ENCODE measurements around the gene PTPN7.

The PTPN7 gene

DNA sequence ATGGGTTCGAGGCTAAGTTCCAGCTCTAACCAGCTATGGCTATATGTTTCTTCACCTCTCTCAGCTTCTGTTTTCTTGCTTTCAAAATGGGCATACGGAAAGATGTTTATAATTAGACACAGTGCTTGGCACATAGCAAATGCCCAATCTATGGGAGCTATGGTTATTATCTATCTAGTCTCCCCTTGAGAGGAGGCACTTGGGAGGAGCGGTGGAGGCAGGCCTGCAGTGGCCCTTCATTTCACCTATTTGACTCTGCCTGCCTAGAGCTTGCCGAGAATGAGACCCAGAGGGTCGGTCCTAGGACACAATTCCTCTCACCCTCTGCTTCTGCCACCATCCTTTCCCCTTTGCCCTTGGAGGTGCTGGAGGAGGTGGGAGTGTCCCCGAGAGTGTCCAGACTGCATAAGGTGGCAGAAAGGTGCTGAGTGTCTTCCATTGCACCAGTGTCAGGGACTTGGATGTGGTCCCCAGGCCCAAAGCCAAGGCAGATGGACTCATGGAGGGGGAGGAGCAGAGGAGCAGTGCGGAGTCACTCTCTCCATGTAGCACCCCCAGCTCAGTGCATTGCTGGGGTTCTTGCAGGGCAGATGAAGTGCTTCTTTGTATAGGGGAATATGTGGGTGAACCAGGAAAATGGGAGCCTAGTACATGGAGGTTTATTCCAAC lies 42.2 kb upstream of the PTPN7 start:
- no peak overlapping the region for H3K27ac ChIP-seq

DNA sequence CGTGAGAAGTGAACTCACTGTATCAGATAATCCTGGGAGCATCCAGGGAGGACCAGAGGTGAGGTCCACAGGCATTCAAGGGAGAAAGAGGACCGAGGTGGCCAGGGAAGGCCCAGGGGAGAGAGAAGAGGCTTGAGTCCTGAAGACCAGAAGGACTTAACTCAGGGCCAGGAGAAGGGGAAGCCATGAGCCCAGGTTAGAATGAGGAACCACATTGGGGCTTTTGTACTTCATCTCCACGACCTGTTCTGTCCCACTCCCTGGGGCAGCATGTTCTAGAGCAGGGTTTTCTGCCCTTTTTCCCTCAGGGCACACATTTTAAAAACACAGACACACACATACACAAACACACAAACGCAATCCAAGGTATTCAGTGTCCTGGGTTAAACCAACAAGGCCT lies 41.6 kb upstream of the PTPN7 start:
- H3K27ac ChIP-seq, result no peak overlapping the region
- TF ChIP-seq, protein P1, sequence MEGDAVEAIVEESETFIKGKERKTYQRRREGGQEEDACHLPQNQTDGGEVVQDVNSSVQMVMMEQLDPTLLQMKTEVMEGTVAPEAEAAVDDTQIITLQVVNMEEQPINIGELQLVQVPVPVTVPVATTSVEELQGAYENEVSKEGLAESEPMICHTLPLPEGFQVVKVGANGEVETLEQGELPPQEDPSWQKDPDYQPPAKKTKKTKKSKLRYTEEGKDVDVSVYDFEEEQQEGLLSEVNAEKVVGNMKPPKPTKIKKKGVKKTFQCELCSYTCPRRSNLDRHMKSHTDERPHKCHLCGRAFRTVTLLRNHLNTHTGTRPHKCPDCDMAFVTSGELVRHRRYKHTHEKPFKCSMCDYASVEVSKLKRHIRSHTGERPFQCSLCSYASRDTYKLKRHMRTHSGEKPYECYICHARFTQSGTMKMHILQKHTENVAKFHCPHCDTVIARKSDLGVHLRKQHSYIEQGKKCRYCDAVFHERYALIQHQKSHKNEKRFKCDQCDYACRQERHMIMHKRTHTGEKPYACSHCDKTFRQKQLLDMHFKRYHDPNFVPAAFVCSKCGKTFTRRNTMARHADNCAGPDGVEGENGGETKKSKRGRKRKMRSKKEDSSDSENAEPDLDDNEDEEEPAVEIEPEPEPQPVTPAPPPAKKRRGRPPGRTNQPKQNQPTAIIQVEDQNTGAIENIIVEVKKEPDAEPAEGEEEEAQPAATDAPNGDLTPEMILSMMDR (conservative IDR thresholded peaks at IDR 0.05), result no peak

More for the DNA sequence above, 42.2 kb upstream of the PTPN7 start:
- TF ChIP-seq, protein P1 (conservative IDR thresholded peaks at IDR 0.05), result no peak

DNA sequence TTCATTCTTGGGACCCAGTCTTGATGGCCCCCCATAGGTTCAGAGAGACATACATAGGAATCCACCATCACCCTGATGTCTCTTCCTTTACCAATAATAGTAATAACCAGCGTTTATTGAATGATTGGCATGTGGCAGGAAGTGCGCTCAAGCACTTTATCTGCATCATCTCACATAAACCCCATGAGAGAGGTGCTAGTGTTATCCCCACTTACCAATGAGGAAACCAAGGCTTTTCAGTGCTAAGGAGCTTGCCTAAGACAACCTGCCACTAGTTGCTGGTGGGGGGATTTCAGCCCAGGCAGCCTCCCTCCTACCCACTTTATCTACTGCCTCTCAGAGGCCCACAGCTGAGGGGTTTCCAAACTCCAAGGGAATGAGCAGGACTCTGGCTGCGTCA lies 40.9 kb upstream of the PTPN7 start:
- TF ChIP-seq, protein P1 (conservative IDR thresholded peaks at IDR 0.05), result no peak
- no peak overlapping the region for H3K27ac ChIP-seq

DNA sequence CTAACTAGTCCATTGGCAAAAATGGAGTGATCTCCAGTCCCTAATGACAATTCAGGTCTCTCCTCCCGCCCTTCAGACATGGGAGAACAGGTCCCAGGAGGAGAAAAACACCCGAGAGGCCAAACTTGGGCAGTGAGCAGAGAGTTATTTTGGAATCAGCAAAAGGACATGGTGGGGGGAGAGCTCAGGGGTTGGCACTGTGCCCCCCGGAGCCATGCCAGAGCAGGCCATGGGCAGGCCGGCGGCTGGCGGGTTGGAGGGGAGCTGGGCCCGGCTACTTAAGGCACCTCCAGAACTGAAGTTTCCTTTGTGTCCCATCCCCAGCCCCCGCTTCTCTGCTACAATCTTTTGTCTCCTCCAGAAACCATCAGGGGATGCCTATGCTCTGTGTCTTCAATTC lies 40.3 kb upstream of the PTPN7 start:
- TF ChIP-seq, protein P1 (conservative IDR thresholded peaks at IDR 0.05), result no peak
- no peak overlapping the region for H3K27ac ChIP-seq

DNA sequence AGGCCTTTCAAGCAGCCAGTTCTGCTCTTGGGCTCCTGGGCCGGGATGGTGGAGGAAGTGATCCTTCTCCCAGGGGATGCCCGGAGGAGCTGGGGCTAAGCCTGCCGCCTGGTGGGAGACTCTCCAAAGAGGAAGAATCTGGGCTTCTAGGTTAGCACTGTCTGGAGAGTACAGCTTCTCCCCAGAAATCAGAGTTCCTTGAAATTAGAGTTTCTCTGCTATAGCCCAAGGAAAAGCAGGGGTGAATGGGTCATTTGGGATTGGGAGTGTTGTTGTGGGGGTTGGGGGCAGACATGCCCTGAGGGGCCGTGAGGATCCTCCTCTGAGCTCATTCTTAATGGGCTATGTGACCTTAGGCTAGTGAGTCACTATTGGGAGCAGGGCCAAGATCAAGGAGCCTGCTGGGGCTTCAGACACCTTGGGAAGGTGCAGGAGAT lies 39.7 kb upstream of the PTPN7 start:
- TF ChIP-seq, protein P1 (conservative IDR thresholded peaks at IDR 0.05), result no peak
- H3K27ac ChIP-seq, result no peak overlapping the region

DNA sequence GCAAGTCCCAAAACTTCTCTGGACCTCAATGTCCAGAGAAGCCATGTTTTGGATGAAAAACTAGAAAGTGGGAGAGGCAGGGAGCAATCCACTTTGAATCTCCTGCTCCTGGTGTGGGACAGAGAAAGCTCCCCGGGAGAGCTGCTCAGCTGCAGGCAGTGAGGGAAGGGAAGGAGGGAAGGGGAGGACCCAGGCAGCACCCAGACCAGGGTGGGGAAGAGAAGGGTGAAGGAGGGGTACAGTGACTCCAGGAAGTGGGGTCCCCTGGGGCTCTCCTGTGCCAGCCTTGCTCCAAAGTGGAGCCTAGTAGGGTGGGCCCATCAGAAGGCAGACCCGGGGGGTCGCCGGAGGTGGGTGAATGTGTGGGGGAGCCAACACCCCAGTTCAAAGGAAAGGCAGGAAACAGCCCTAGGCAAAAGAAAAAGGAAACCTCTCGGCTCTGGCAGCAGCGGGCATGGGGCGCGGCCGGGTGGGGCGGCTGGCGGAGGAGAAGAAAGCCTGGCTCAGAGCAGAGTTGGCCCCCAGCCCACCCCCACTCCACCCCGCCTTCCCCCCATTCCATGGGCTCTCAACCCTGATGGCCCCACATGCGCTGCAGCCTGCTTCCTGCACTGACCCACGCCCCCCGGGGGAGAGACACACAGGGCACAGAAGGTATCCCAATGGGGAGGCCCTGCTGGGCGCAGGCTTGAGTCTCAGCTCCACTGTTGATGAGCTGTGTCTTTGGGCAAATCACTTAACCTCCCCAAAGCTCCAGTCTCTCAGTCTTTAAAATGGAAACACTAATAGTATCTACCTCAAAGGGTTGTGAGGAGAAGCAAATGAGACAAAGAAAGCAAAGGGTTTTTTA lies 38.9 kb upstream of the PTPN7 start:
- H3K27ac ChIP-seq, result no peak overlapping the region
- TF ChIP-seq, protein P1 (conservative IDR thresholded peaks at IDR 0.05), result no peak

DNA sequence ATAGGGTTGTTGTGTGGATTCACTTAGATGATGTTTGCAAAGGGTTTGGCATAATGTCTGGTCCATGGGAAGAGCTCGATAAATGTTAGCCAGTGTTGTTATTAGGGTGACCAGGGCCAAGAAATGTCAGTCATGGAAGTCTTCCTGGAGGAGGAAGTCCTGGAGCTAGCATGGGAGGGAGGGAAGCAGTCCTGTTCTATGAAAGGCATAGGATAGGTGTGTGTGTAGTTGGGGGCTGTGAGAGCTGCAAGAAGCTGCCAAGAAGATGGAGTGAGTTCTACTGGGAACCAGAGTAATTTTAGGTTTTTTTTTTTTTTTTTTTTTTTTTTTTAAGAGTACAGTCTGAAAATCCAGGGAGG lies 37.9 kb upstream of the PTPN7 start:
- no peak overlapping the region; the same call in 1 of the 2 replicates for H3K27ac ChIP-seq
- TF ChIP-seq, protein P1 (conservative IDR thresholded peaks at IDR 0.05), result no peak
